GM23338 (cell line): ENCODE results near the gene PPP1R9B. TPM values are rescaled to one million over a fixed set of nuclear protein-coding genes. Genes with fewer than 3 reads are reported as not detected.

Source experiments
- ATAC-seq: fragments of 200-7000 bp; cut with Tn5 transposase; 3 replicates; pipeline ENCODE4 v1.9.1; 2020
- DNase-seq: peaks from one replicate; pipeline ENCODE4 v3.0.0-alpha.2; 2015; ENCODE audit warnings: low spot score
- H2AFZ ChIP-seq: fragments of 200-600 bp; sonication (generic); 2 replicates; pipeline ENCODE4 v1.8.0; 2016; ENCODE audit warnings: antibody characterized with exemption, mild to moderate bottlenecking, moderate library complexity
- H3F3A ChIP-seq: fragments of 200-600 bp; sonication (generic); replicated peaks from 2 replicates; pipeline ENCODE4 v1.8.0; 2017; ENCODE audit warnings: antibody characterized with exemption, mixed run types, low read depth
- H3K27ac ChIP-seq: fragments of 200-600 bp; sonication (generic); 2 replicates; pipeline ENCODE4 v1.6.1; 2016; ENCODE audit warnings: low read depth
- H3K27me3 ChIP-seq: fragments of 200-600 bp; sonication (generic); 2 replicates; pipeline ENCODE4 v1.8.0; 2016; ENCODE audit warnings: mild to moderate bottlenecking, mixed run types, moderate library complexity; ENCODE audit not compliant: insufficient read depth
- H3K36me3 ChIP-seq: fragments of 200-600 bp; sonication (generic); 2 replicates; pipeline ENCODE4 v1.8.0; 2016; ENCODE audit warnings: mild to moderate bottlenecking; ENCODE audit not compliant: insufficient read depth
- H3K4me1 ChIP-seq: fragments of 200-600 bp; sonication (generic); 2 replicates; pipeline ENCODE4 v1.8.0; 2016; ENCODE audit warnings: mild to moderate bottlenecking, moderate library complexity; ENCODE audit not compliant: insufficient read depth
- H3K4me2 ChIP-seq: fragments of 200-600 bp; sonication (generic); 2 replicates; pipeline ENCODE4 v1.7.1; 2017; ENCODE audit warnings: mixed run types
- H3K4me3 ChIP-seq: fragments of 200-600 bp; sonication (generic); 2 replicates; pipeline ENCODE4 v1.6.1; 2016; ENCODE audit warnings: mixed run types
- H3K79me2 ChIP-seq: fragments of 200-600 bp; sonication (generic); replicated peaks from 2 replicates; pipeline ENCODE4 v1.8.0; 2017; ENCODE audit warnings: mild to moderate bottlenecking; ENCODE audit not compliant: insufficient read depth
- H3K9me2 ChIP-seq: fragments of 200-600 bp; sonication (generic); 2 replicates; pipeline ENCODE4 v1.8.0; 2017; ENCODE audit not compliant: insufficient read depth
- H4K20me1 ChIP-seq: fragments of 200-600 bp; sonication (generic); replicated peaks from 2 replicates; pipeline ENCODE4 v1.8.0; 2017; ENCODE audit warnings: mild to moderate bottlenecking; ENCODE audit not compliant: insufficient read depth
- H3K27ac Mint-ChIP-seq: 2 replicates; pipeline ENCODE4 v1.8.0; 2020; ENCODE audit warnings: inconsistent platforms, mild to moderate bottlenecking, moderate library complexity, mixed read lengths
- H3K27me3 Mint-ChIP-seq: 3 replicates; pipeline ENCODE4 v1.8.0; 2022; ENCODE audit warnings: low read depth, mild to moderate bottlenecking, moderate library complexity, mixed read lengths, inconsistent platforms; ENCODE audit not compliant: insufficient read depth, poor library complexity
- H3K36me3 Mint-ChIP-seq: 3 replicates; pipeline ENCODE4 v1.8.0; 2021; ENCODE audit warnings: low read depth, mild to moderate bottlenecking, inconsistent platforms, moderate library complexity, mixed read lengths
- H3K4me1 Mint-ChIP-seq: 3 replicates; pipeline ENCODE4 v1.8.0; 2020; ENCODE audit warnings: mild to moderate bottlenecking, inconsistent platforms, mixed read lengths
- H3K4me3 Mint-ChIP-seq: 3 replicates; pipeline ENCODE4 v1.8.0; 2021; ENCODE audit warnings: moderate library complexity, mild to moderate bottlenecking, inconsistent platforms, mixed read lengths
- H3K9me3 Mint-ChIP-seq: 3 replicates; pipeline ENCODE4 v1.8.0; 2020; ENCODE audit warnings: moderate library complexity, mild to moderate bottlenecking, inconsistent platforms, mixed read lengths
- CREB1 ChIP-seq: fragments of 250-450 bp; sonication (Bioruptor Pico); IDR thresholded peaks from 2 replicates; pipeline ENCODE4 v1.5.0; 2020; ENCODE audit warnings: low read depth, mild to moderate bottlenecking, moderate library complexity
- EZH2 ChIP-seq: fragments of 200-600 bp; sonication (generic); IDR thresholded peaks from one replicate; pipeline ENCODE4 v1.8.0; 2017; ENCODE audit warnings: antibody characterized with exemption, mild to moderate bottlenecking, low read depth; ENCODE audit not compliant: unreplicated experiment
- EZH2phosphoT487 ChIP-seq: fragments of 200-600 bp; sonication (generic); IDR thresholded peaks from one replicate; pipeline ENCODE4 v1.8.1; 2018; ENCODE audit warnings: antibody characterized with exemption; ENCODE audit not compliant: unreplicated experiment
- JUNB ChIP-seq: IDR thresholded peaks from one replicate; pipeline ENCODE4 v1.6.1; 2016; ENCODE audit warnings: antibody characterized with exemption; ENCODE audit not compliant: unreplicated experiment
- NANOG ChIP-seq: IDR thresholded peaks from 2 replicates; pipeline ENCODE4 v1.6.1; 2016; ENCODE audit warnings: antibody characterized with exemption, borderline replicate concordance
- POLR2AphosphoS5 ChIP-seq: IDR thresholded peaks from 2 replicates; pipeline ENCODE4 v1.6.1; 2016; ENCODE audit warnings: antibody characterized with exemption, low read depth
- REST ChIP-seq: IDR thresholded peaks from one replicate; pipeline ENCODE4 v1.6.1; 2018; ENCODE audit warnings: antibody characterized with exemption; ENCODE audit not compliant: unreplicated experiment
- STAT1 ChIP-seq: IDR thresholded peaks from one replicate; pipeline ENCODE4 v1.6.1; 2016; ENCODE audit warnings: antibody characterized with exemption; ENCODE audit not compliant: unreplicated experiment
- ZNF114 ChIP-seq: fragments of 250-450 bp; sonication (Bioruptor Pico); IDR thresholded peaks from 2 replicates; pipeline ENCODE4 v1.5.0; 2020; ENCODE audit warnings: mild to moderate bottlenecking, moderate library complexity
- ZNF331 ChIP-seq: fragments of 250-450 bp; sonication (Bioruptor Pico); IDR thresholded peaks from 2 replicates; pipeline ENCODE4 v1.5.0; 2020; ENCODE audit warnings: low read depth, mild to moderate bottlenecking, moderate library complexity
- ZNF462 ChIP-seq: fragments of 250-450 bp; sonication (Bioruptor Pico); IDR thresholded peaks from 2 replicates; pipeline ENCODE4 v1.5.0; 2020; ENCODE audit warnings: mild to moderate bottlenecking, moderate library complexity
- polyA plus RNA-seq: library from polyadenylated mRNA; unstranded; fragments of >200 nt; fragmentation: Nextera tagmentation; extraction: Ambion mirVana; gene quantifications from 2 replicates; pipeline ENCODE4 v1.2.1, GENCODE V29; 2016
- total RNA-seq: library from RNA; depleted of rRNA; stranded (reverse); fragments of >200 nt; shearing (Covaris generic); gene quantifications from 2 replicates; pipeline ENCODE4 v1.2.3, GENCODE V29; 2014

PPP1R9B gene
- total and polyA plus RNA-seq, 2 experiments from 2014 or later = 2.1 to 10.5 TPM

- no peak for TF ChIP-seq ZNF331 (CRISPR knock-in tag)
- no peak for TF ChIP-seq JUNB
- TF ChIP-seq STAT1 = no peak
- no peak for TF ChIP-seq NANOG
- no peak for TF ChIP-seq EZH2phosphoT487
- TF ChIP-seq ZNF114 (CRISPR knock-in tag) = no peak
- Histone ChIP-seq H3K9me2 (no peaks in the 10 kb centered on the region), H3K36me3 (no peaks in the 10 kb centered on the region), H2AFZ (no peak overlapping the region), H3K4me1 (peaks cover 26% of the 10 kb centered on the region), H3K4me3 (peak overlapping the region; percentile 87; the same call in 1 of the 2 replicates), H4K20me1 (no peaks in the 10 kb centered on the region), H3K27ac (no peak overlapping the region), H3F3A (peaks cover 5% of the 10 kb centered on the region; the same call in 1 of the 2 replicates), H3K4me2 (peak overlapping the region; percentile 94), H3K27me3 (peaks cover 30% of the 10 kb centered on the region), H3K79me2 (no peaks in the 10 kb centered on the region)
- Mint-ChIP-seq H3K27ac (no peak overlapping the region), H3K36me3 (peaks cover 12% of the 10 kb centered on the region), H3K9me3 (no peaks in the 10 kb centered on the region), H3K4me3 (peak overlapping the region; percentile 64; the same call in 2 of the 3 replicates), H3K27me3 (peaks cover 34% of the 10 kb centered on the region), H3K4me1 (peaks cover 46% of the 10 kb centered on the region)
- ATAC-seq = no peak
- no peak for DNase-seq
These were observed 2.6 kb downstream of the PPP1R9B start for GRCh38 chr17:50147841-50148225.

GRCh38 chr17:50146927-50147665 is 3.4 kb downstream of the PPP1R9B start:
- H3K27ac Mint-ChIP-seq = 0 out of 2 replicates have a peak overlapping the region, but pooled peaks have one; percentile 58
- H3K27me3 ChIP-seq = peaks cover 30% of the 10 kb centered on the region
- TF ChIP-seq NANOG (no peak), EZH2 (no peak), CREB1 (CRISPR knock-in tag) (no peak), ZNF114 (CRISPR knock-in tag) (no peak), REST (no peak), ZNF462 (CRISPR knock-in tag) (no peak), STAT1 (no peak), POLR2AphosphoS5 (no peak), ZNF331 (CRISPR knock-in tag) (no peak), EZH2phosphoT487 (no peak)

More at GRCh38 chr17:50146927-50147665, 3.4 kb downstream of the PPP1R9B start:
- Mint-ChIP-seq H3K4me1 (peaks cover 39% of the 10 kb centered on the region), H3K4me3 (peak overlapping the region; percentile 39), H3K36me3 (peaks cover 19% of the 10 kb centered on the region), H3K27me3 (peaks cover 30% of the 10 kb centered on the region), H3K9me3 (no peaks in the 10 kb centered on the region)
- H3K27ac ChIP-seq = no peak overlapping the region
- peak overlapping the region; percentile 87; the same call in 1 of the 2 replicates for H3K4me3 ChIP-seq
- H3K4me1 ChIP-seq = peaks cover 21% of the 10 kb centered on the region
- peaks cover 5% of the 10 kb centered on the region; the same call in 1 of the 2 replicates for H3F3A ChIP-seq
- H3K79me2 ChIP-seq = no peaks in the 10 kb centered on the region
- no peaks in the 10 kb centered on the region for H3K36me3 ChIP-seq
- ATAC-seq (no peak), DNase-seq (no peak)
- no peak overlapping the region for H2AFZ ChIP-seq
- H4K20me1 ChIP-seq = no peaks in the 10 kb centered on the region
- peak overlapping the region; percentile 94 for H3K4me2 ChIP-seq
- no peaks in the 10 kb centered on the region for H3K9me2 ChIP-seq
